Adrenal gland (tissue), 5 donors: Measurements from ENCODE around the gene ANKRD2.

ENCODE experiments used
- CTCF ChIP-seq, 6 experiments: fragments of 450-650 bp in 4 of 6; fragments of 200-600 bp in 2 of 6; sonication (generic) in 1 of 6; IDR thresholded peaks; 1 replicate in 5 of 6; 2 replicates in 1 of 6; pipeline versions ENCODE4 v1.5.1 to v1.8.0; 2016 to 2021; ENCODE audit warnings: antibody characterized with exemption in 6 of 6, mild to moderate bottlenecking in 2 of 6, moderate library complexity in 1 of 6
- POLR2A ChIP-seq, 2 donors: fragments of 450-650 bp; IDR thresholded peaks; one replicate each; pipeline ENCODE4 v1.6.1; 2017; ENCODE audit warnings: antibody characterized with exemption in 2 of 2, mild to moderate bottlenecking in 2 of 2, moderate library complexity in 1 of 2
- donor health status: DM: no; HTN: no; CAD: no.

- TF ChIP-seq CTCF (IDR thresholded peaks at IDR 0.05) (no peak), POLR2A (IDR thresholded peaks at IDR 0.05) (no peak)
Measured at GRCh38 chr10:97599272-97599619, 26.7 kb downstream of the ANKRD2 start.
